ENCODE data around the gene KIAA1217.

The KIAA1217 gene

DNA sequence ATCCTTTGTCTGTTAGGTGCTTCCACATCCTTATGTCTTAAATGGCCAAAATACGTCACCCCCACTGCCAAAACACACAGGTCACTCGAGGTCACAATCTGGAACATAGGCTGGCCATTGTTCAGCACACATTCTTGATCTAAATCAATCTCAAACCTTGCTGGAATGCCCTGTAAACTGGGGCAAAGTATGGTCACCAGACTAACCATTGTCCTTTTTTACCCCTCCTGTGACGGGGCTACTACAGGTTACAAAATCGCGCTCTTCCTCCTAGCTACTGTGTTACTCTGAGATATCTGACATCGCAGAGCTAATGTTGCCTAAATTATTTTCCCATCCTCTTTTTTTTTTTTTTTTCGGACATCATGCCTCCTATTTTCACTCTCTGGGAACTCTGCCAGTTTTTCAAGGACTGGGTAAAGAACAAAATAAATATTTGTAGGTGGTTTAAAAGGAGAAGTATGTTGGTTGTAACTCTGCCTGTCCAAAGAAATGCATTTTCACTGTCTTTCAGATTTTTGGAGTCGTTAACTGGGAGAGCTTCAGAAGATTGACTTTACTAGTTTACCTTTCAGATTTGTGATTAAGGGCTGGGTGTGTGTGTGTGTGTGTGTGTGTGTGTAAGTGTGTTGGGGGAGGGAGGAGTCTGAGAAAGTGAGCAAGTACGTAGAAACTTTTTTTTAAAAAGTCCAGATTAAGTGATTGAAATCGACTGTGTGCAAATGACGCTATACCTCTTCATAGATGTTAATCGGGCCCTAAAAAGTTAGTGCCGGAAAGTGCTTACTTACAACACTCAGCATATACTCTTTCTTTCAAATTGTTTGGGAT lies 942 bp upstream of the KIAA1217 start:
- no peak for TF ChIP-seq POLR2AphosphoS5 (IDR thresholded peaks at IDR 0.05; ENCODE audit: low read depth, low read length)
- TF ChIP-seq SIN3A (IDR thresholded peaks at IDR 0.05; ENCODE audit: borderline replicate concordance, insufficient read depth, low read length), result no peak
- TF ChIP-seq, protein P1, sequence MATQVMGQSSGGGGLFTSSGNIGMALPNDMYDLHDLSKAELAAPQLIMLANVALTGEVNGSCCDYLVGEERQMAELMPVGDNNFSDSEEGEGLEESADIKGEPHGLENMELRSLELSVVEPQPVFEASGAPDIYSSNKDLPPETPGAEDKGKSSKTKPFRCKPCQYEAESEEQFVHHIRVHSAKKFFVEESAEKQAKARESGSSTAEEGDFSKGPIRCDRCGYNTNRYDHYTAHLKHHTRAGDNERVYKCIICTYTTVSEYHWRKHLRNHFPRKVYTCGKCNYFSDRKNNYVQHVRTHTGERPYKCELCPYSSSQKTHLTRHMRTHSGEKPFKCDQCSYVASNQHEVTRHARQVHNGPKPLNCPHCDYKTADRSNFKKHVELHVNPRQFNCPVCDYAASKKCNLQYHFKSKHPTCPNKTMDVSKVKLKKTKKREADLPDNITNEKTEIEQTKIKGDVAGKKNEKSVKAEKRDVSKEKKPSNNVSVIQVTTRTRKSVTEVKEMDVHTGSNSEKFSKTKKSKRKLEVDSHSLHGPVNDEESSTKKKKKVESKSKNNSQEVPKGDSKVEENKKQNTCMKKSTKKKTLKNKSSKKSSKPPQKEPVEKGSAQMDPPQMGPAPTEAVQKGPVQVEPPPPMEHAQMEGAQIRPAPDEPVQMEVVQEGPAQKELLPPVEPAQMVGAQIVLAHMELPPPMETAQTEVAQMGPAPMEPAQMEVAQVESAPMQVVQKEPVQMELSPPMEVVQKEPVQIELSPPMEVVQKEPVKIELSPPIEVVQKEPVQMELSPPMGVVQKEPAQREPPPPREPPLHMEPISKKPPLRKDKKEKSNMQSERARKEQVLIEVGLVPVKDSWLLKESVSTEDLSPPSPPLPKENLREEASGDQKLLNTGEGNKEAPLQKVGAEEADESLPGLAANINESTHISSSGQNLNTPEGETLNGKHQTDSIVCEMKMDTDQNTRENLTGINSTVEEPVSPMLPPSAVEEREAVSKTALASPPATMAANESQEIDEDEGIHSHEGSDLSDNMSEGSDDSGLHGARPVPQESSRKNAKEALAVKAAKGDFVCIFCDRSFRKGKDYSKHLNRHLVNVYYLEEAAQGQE (IDR thresholded peaks at IDR 0.05; ENCODE audit: insufficient read depth in 1 of 2, low read depth in 2 of 2, low read length in 2 of 2), result no peak
- TF ChIP-seq FOXP2 (optimal IDR thresholded peaks at IDR 0.05; ENCODE audit: borderline replicate concordance, extremely low read depth, extremely low read length, insufficient read depth), result no peak
- TF ChIP-seq TAF1 (IDR thresholded peaks at IDR 0.05; ENCODE audit: borderline replicate concordance, insufficient read depth, low read length), result no peak

DNA sequence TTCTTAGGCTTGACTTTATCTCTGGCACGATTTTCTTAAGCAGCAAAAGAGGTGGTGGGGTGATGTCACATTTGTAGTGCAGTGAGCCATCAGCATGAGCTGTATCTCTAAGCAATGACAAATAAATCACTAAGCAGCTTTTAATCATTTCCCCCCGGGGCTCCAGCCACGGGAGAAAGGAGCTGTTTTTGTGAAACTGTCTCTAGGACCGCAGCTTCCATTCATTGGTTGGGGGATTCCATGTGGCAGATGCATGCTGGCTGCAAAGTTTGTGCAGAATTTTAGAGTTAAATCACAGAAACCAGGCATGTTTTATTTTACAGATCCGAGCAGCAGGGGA lies 464 bp downstream of the KIAA1217 start:
- TF ChIP-seq, protein P1 (IDR thresholded peaks at IDR 0.05; ENCODE audit: insufficient read depth in 1 of 2, low read depth in 2 of 2, low read length in 2 of 2), result no peak
- TF ChIP-seq FOXP2 (optimal IDR thresholded peaks at IDR 0.05; ENCODE audit: borderline replicate concordance, extremely low read depth, extremely low read length, insufficient read depth) (no peak), POLR2AphosphoS5 (IDR thresholded peaks at IDR 0.05; ENCODE audit: low read depth, low read length) (no peak), TAF1 (IDR thresholded peaks at IDR 0.05; ENCODE audit: borderline replicate concordance, insufficient read depth, low read length) (no peak), SIN3A (IDR thresholded peaks at IDR 0.05; ENCODE audit: borderline replicate concordance, insufficient read depth, low read length) (no peak)

DNA sequence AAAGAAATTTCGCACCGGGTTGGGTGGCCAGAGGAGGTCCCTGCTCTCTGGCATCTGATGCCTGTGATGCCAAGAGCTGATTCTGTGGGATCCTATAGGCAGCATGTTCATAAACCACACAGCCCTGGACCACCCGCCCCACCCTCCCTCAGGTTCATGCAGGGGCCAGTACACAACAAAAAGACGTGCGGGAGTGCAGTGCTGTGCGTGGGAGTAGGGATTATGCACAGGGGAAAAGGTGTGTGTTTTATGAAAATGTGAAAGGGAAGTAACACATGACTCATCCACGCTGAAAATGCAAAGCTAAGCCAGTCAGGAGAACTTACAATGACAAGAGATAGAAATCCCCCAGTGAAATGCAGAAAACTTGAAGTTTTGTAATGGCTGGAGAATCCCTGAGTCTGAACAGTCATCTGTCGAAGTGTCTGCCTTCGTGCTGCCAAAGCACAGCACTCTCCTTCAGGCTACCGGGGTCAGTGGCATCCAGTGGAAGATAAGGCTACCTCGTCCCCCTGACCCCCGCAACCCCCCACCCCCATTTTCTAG lies 1.1 kb downstream of the KIAA1217 start:
- TF ChIP-seq, protein P1 (IDR thresholded peaks at IDR 0.05; ENCODE audit: insufficient read depth in 1 of 2, low read depth in 2 of 2, low read length in 2 of 2), result no peak
- TF ChIP-seq SIN3A (IDR thresholded peaks at IDR 0.05; ENCODE audit: borderline replicate concordance, insufficient read depth, low read length), result no peak
- no peak for TF ChIP-seq FOXP2 (optimal IDR thresholded peaks at IDR 0.05; ENCODE audit: borderline replicate concordance, extremely low read depth, extremely low read length, insufficient read depth)
- no peak for TF ChIP-seq POLR2AphosphoS5 (IDR thresholded peaks at IDR 0.05; ENCODE audit: low read depth, low read length)
- TF ChIP-seq TAF1 (IDR thresholded peaks at IDR 0.05; ENCODE audit: borderline replicate concordance, insufficient read depth, low read length), result no peak

DNA sequence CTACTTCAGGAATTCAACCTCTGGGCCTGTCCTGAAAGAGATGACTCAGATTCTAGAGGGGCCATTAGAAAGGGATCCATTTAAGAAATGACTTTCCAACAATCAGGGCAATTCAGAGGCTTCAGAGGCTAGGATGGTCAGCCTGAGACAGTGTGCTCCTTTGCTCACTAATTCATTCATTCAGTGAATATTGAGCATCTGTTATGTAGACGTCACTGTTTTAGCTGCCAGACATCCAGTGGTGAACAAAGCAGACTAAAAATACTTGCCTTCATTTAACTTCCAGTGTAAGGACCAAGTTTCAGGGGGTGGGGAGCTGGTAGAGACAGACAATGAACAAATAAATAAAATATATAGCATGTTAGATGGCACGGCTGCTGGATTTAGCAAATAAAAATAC lies 1.6 kb downstream of the KIAA1217 start:
- no peak for TF ChIP-seq POLR2AphosphoS5 (IDR thresholded peaks at IDR 0.05; ENCODE audit: low read depth, low read length)
- TF ChIP-seq TAF1 (IDR thresholded peaks at IDR 0.05; ENCODE audit: borderline replicate concordance, insufficient read depth, low read length), result no peak
- TF ChIP-seq, protein P1 (IDR thresholded peaks at IDR 0.05; ENCODE audit: insufficient read depth in 1 of 2, low read depth in 2 of 2, low read length in 2 of 2), result no peak
- no peak for TF ChIP-seq FOXP2 (optimal IDR thresholded peaks at IDR 0.05; ENCODE audit: borderline replicate concordance, extremely low read depth, extremely low read length, insufficient read depth)
- no peak for TF ChIP-seq SIN3A (IDR thresholded peaks at IDR 0.05; ENCODE audit: borderline replicate concordance, insufficient read depth, low read length)

Data from PFSK-1 (cell line).